GM19395 (cell line): Measurements from ENCODE around the gene DUSP11.
"Not testable (repeated sequence)": the region's sequence is repeated elsewhere in the genome, so short reads cannot be mapped to it uniquely, and the experiment has no call there.

Source experiments
- ATAC-seq: cut with Tn5 transposase; IDR thresholded peaks from one replicate; pipeline ENCODE4 v1.9.1; 2021; ENCODE audit warnings: mild to moderate bottlenecking, moderate library complexity; ENCODE audit not compliant: unreplicated experiment

Gene DUSP11

GRCh38 chr2:73718851-73719621 is 60.9 kb downstream of the DUSP11 start:
- no peak for ATAC-seq

GRCh38 chr2:73718421-73718820 is 61.5 kb downstream of the DUSP11 start:
- no peak for ATAC-seq

- not testable (repeated sequence) for ATAC-seq
Measured at GRCh38 chr2:73717695-73718094, 62.2 kb downstream of the DUSP11 start.

GRCh38 chr2:73717251-73717606 is 62.7 kb downstream of the DUSP11 start:
- no peak for ATAC-seq

GRCh38 chr2:73716543-73717250 is 63.2 kb downstream of the DUSP11 start:
- no peak for ATAC-seq

GRCh38 chr2:73714091-73714490 is 65.8 kb downstream of the DUSP11 start:
- no peak for ATAC-seq
